T-helper 2 cell treated with Interferon-gamma antibody and Interleukin-4, amounts not matched to agents 5 μg/mL and 100 μg/mL, for 36 hours (primary cell): ENCODE results near the gene XG.
"Not testable (repeated sequence)": the region's sequence is repeated elsewhere in the genome, so short reads cannot be mapped to it uniquely, and the experiment has no call there.

Source experiments
- DNase-seq: peaks from one replicate; pipeline ENCODE4 v3.0.0; 2021; ENCODE audit warnings: low spot score
- H3K27ac Mint-ChIP-seq: one replicate; pipeline ENCODE4 v1.8.0; 2021; ENCODE audit warnings: mild to moderate bottlenecking, mixed read lengths
- H3K27me3 Mint-ChIP-seq: one replicate; pipeline ENCODE4 v1.8.0; 2021; ENCODE audit warnings: low read depth, mixed read lengths
- H3K36me3 Mint-ChIP-seq: one replicate; pipeline ENCODE4 v1.8.0; 2021; ENCODE audit warnings: low read depth, mixed read lengths
- H3K4me1 Mint-ChIP-seq: one replicate; pipeline ENCODE4 v1.8.0; 2021; ENCODE audit warnings: low read depth, mixed read lengths
- H3K4me3 Mint-ChIP-seq: one replicate; pipeline ENCODE4 v1.8.0; 2022; ENCODE audit warnings: mild to moderate bottlenecking, moderate library complexity, mixed read lengths
- H3K9me3 Mint-ChIP-seq: one replicate; pipeline ENCODE4 v1.8.0; 2021; ENCODE audit warnings: mixed read lengths

XG gene

DNA sequence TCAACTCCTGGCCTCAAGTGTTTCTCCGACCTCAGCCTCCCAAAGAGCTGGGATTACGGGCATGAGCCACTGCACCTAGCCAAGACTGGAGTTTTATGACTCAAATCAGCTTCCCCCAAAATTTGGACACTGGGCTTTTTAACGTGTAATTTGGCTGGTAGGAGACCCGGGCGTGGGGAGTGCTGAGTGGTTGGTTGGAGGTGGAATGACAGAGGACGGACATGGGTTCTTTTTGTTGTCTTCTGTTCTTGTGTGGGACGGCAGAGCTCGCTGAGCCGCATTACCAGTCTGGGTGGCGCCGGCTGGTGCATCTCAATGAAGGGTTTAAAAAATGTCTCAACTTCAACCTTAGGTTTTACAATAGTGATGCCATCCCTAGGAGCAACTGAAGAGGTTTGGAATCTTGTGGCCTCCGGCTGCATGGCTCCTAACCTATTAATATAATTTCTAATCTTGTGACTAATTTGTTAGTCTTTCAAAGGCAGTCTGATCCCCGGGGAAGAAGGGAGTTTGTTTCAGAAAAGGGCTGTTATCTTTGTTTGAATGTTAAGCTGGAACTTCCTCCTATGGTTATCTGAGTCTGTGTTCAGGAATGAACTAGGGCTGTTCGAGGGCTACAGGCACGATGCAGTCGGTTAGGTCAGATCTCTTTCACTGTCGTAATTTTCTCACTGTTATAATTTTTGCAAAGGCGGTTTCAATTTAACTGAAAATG lies 50.7 kb downstream of the XG start:
- H3K4me1 Mint-ChIP-seq, DNase-seq, H3K27ac Mint-ChIP-seq, H3K27me3 Mint-ChIP-seq, H3K36me3 Mint-ChIP-seq, H3K9me3 Mint-ChIP-seq, H3K4me3 Mint-ChIP-seq: not testable (repeated sequence)

DNA sequence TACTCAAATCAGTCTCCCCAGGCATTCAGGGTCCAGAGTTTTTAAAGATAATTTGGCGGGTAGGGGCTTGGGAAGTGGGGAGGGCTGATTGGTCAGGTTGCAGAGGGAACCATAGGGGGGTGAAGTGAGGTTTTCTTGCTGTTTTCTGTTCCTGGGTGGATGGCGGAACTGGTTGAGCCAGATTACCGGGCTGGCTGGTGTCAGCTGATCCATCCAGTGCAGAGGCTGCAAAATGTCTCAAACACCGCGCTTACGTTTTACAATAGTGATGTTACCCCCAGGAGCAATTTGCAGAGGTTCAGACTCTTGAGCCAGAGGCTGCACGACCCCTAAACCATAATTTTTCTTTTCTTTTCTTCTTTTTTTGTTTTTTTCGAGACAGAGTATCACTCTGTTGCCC lies 51.6 kb downstream of the XG start:
- not testable (repeated sequence) for H3K9me3 Mint-ChIP-seq, H3K4me3 Mint-ChIP-seq, H3K36me3 Mint-ChIP-seq, H3K27me3 Mint-ChIP-seq, H3K27ac Mint-ChIP-seq, DNase-seq, H3K4me1 Mint-ChIP-seq

DNA sequence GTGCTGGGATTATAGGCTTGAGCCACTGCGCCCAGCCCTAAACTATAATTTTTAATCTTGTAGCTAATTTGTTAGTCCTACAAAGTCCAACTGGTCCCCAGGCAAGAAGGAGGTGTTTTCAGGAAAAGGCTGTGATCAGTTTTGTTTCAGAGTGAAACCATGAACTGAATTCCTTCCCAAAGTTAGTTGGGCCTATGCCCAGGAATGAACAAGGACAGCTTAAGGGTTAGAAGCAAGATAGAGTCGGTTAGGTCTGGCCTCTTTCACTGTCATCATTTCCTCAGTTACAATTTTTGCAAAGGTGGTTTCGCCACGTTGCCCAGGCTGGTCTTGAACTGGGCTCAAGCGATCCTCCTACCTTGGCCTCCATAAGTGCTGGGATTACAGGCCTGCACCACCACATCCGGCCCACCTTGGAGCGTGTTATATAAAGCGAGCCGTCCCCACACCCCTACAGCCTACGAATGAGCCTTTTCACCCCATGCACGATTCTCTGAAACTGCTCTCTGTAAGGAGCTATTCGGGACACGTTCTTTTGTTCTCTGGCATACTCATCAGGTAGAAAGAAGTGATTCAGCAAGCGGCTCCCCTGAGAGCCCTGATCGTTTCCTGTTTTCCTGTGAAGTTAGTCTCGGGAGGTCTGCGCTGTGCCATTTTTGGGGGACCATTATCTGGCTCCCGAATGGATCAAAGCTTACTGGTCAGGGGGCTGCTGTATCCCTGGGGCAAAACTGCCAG lies 52.4 kb downstream of the XG start:
- H3K4me3 Mint-ChIP-seq, H3K27ac Mint-ChIP-seq, H3K4me1 Mint-ChIP-seq, DNase-seq, H3K9me3 Mint-ChIP-seq, H3K27me3 Mint-ChIP-seq, H3K36me3 Mint-ChIP-seq: not testable (repeated sequence)

DNA sequence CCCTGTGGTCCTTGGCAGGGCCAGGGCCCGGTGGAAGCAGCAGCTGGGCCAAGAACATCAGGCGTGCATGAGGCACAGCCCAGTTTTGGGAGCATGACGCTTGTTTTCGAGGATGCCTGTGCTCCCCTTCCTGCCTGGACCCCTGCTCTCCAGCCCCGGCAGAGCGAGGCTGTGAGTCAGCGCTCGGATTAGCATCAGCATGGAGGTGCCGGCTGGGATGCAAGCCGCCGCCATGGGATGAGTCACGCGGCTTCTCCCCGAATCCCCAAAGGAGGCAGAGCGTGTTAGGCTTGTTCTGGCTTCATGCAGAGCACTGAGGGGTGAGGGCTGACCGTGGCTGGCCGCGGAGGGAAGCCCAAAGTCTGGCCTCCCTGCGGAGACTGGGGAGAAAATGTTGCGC lies 53.0 kb downstream of the XG start:
- not testable (repeated sequence) for H3K27ac Mint-ChIP-seq, H3K27me3 Mint-ChIP-seq, H3K4me1 Mint-ChIP-seq, H3K9me3 Mint-ChIP-seq, H3K36me3 Mint-ChIP-seq, DNase-seq, H3K4me3 Mint-ChIP-seq

DNA sequence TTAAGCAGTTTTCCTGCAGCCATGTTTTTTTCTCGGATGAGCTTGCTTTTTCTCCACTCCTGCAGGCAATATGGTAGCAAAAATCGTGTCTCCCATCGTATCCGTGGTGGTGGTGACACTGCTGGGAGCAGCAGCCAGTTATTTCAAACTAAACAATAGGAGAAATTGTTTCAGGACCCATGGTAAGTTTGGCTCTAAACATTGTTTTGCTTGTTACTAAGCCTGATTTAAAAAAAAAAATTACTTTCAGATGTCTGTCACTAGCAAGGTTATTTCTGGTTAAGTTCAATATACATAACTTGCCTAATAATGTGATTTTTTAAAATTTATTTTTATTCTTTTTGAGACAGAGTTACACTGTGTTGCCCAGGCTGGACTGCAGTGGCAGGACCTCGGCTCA lies 59.4 kb downstream of the XG start:
- Mint-ChIP-seq H3K4me1 (no peaks in the 10 kb centered on the region), H3K36me3 (no peaks in the 10 kb centered on the region), H3K27ac (no peak overlapping the region), H3K9me3 (no peaks in the 10 kb centered on the region), H3K4me3 (no peak overlapping the region), H3K27me3 (peaks cover 17% of the 10 kb centered on the region)
- DNase-seq, result no peak

DNA sequence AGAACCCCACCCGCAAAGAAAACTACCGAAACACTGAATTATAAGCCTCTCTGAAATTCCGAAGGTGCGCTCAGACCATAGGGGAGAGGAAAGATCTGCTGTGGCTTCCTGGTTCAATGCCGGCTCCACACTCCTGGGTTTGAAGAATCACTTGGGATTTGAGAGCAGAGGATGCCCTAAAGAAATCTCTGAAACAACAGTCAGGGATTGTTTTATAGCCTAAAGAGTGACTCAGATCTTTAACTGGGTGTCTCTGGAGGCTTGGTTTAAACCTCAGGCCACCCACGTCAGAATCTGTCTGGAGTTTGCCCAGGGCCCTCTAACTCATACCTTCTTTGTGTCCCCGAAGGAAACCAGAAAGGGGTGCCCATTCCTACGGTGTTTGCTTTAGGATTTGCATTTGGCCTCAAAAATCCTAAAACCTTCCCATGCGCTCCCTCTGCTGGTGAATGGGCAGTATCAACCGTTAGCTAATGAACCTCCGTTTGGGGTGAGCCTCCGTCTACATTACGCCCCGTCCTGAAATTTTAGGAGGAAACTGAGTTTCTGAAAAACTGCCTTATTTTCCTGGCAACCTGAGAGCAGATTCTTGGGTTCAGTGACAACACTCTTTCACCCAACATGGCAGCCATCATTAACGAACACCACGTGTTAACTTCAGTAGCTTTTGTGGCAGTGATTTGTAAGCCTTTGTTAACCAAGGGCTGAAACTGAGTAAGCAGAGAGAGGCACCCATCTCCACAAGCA lies 60.5 kb downstream of the XG start:
- peaks cover 19% of the 10 kb centered on the region for H3K27me3 Mint-ChIP-seq
- H3K4me1 Mint-ChIP-seq, H3K27ac Mint-ChIP-seq, H3K36me3 Mint-ChIP-seq, H3K9me3 Mint-ChIP-seq, H3K4me3 Mint-ChIP-seq: not testable (repeated sequence)
- DNase-seq, result peak; percentile 10

DNA sequence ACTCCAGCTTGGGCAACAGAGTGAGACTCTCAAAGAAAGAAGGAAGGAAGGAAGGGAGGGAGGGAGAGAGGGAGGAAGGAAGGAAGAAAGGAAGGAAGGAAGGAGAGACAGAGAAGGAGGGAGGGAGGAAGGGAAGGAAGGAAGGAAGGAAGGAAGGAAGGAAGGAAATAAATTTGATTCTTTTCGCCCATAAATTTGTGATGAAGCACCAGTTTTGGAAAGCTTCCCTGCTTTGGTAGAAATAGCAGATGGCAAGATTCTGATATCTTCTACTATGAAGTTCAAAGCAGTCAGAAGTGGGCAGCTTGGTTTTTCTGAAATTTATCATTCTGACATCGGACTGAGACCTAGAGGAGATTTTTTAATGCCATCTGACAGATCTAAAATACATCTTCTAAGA lies 65.2 kb downstream of the XG start:
- Mint-ChIP-seq H3K36me3 (no peaks in the 10 kb centered on the region), H3K4me3 (no peak overlapping the region), H3K9me3 (no peaks in the 10 kb centered on the region), H3K27me3 (peaks cover 19% of the 10 kb centered on the region), H3K4me1 (peaks cover 12% of the 10 kb centered on the region), H3K27ac (no peak overlapping the region)
- DNase-seq, result no peak

DNA sequence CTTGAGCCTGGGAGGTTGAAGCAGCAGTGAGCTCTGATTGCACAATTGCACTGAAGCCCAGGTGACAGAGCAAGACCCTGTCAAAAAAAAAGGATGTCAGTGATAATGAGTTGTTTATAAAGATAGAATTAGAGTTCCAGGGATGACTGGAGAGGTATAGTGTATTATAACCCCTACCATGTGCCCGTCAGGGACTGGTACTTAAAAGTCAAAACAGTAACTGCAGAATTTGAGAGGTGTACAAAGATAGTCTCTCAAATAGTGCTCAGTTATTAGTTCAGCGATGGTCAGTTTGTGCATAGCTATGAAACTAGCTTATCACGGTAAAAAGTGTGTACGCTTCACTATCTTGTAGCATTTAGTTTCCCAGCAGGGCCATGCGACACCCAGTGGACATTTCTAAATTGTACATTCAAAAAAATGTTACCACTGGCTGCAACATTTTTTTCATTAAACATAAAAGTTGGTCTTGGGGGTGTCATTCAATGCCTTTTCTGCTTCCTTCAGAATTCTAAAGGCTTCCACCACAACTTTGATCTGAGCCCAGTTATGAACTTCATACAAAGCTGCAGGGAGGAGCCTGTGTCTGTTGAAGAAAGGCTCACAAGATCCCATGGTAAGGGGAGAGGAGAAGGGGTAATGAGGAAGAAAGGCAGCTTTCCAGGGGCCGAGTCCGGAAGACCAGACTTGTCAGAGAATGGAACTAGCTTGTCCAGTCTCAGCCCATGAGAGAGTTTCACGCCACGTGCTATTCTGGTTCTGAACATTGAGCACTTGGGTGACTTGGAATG lies 67.7 kb downstream of the XG start:
- no peak for DNase-seq

DNA sequence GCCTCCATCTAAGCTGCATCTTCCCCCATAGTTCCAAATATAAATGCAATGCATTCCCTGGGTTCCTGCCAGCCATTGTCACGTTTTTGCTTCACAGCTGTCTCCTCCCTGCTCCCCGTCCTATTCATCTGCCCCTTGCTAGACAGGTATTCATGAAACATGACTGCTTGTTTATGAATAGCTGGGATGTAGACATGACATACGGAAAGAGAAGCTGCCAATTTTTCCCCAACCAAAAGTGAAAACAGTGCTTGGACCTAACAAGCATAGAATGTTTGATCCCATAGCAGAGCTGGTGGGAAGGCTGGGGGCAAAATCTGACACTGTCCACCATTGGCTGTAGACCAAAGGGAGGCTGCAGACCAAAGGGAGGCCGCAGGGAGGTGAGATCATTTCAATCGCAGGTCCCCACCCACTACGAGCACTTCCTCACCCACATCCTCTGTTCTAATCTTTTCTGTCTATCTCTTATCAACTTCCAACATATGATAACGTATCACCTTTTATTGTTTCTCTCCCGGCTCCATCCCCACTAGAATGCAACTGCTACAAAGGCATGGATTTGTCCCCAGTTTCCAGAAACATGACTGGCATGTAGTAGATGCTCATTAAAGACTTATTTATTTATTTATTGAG lies 68.4 kb downstream of the XG start:
- H3K4me1 Mint-ChIP-seq, result peaks cover 12% of the 10 kb centered on the region
- H3K27me3 Mint-ChIP-seq, result peaks cover 3% of the 10 kb centered on the region
- no peak for DNase-seq
- no peaks in the 10 kb centered on the region for H3K36me3 Mint-ChIP-seq
- no peaks in the 10 kb centered on the region for H3K9me3 Mint-ChIP-seq
- no peak overlapping the region for H3K27ac Mint-ChIP-seq
- H3K4me3 Mint-ChIP-seq, result no peak overlapping the region

More for the DNA sequence above, 67.7 kb downstream of the XG start:
- H3K4me1 Mint-ChIP-seq, result peaks cover 12% of the 10 kb centered on the region
- H3K9me3 Mint-ChIP-seq, result no peaks in the 10 kb centered on the region
- peaks cover 10% of the 10 kb centered on the region for H3K27me3 Mint-ChIP-seq
- H3K4me3 Mint-ChIP-seq, result no peak overlapping the region
- H3K36me3 Mint-ChIP-seq, result no peaks in the 10 kb centered on the region
- no peak overlapping the region for H3K27ac Mint-ChIP-seq

DNA sequence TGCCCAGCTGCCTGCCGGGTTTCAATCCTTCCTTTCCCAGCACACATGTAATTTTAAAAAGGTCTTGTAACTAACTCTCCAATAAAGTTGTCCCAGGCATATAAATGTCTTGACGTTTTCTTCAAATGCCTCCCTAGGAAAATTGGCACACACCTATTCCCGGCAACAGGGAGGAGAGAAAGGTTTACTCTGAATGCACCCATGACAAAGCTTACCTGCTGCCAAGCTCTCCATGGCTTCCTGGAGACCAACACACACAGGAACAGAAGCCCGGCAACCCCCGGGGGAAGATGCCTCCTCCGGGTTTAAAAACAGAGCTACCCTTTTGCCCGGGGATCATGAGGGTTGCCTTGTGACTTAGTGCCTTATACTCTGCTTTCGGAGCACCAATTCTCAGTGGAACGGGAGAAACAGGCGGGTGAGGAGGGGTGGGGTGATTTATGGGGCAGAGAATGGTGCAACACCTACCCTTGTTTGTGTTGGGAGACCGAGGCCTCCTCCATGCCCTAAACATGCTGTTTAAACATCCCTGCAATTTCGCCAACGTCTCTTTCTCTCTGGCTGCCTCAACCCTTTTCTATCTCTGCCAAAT lies 72.1 kb downstream of the XG start:
- Mint-ChIP-seq H3K9me3 (no peaks in the 10 kb centered on the region), H3K27ac (no peak overlapping the region), H3K4me1 (peaks cover 12% of the 10 kb centered on the region), H3K4me3 (no peak overlapping the region), H3K36me3 (no peaks in the 10 kb centered on the region), H3K27me3 (no peaks in the 10 kb centered on the region)
- DNase-seq, result no peak

DNA sequence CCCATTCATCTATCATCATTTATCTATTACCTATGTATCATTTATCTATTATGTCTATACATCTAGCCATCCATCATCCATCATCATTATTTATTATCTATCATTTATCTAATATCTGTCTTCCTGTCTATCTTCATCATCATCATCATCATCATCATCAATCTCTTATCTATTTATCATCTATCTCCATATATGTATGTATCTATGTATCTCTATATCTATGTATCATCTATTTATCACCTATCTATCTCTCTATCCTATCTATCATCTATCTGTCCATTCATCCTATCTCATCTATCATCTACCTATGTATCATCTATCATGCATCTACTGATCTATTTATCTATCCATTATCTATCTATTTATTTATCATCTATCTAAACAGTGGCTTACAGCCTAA lies 73.0 kb downstream of the XG start:
- Mint-ChIP-seq H3K4me3 (no peak overlapping the region), H3K36me3 (no peaks in the 10 kb centered on the region), H3K27ac (no peak overlapping the region), H3K4me1 (peaks cover 9% of the 10 kb centered on the region), H3K9me3 (no peaks in the 10 kb centered on the region), H3K27me3 (no peaks in the 10 kb centered on the region)
- no peak for DNase-seq

DNA sequence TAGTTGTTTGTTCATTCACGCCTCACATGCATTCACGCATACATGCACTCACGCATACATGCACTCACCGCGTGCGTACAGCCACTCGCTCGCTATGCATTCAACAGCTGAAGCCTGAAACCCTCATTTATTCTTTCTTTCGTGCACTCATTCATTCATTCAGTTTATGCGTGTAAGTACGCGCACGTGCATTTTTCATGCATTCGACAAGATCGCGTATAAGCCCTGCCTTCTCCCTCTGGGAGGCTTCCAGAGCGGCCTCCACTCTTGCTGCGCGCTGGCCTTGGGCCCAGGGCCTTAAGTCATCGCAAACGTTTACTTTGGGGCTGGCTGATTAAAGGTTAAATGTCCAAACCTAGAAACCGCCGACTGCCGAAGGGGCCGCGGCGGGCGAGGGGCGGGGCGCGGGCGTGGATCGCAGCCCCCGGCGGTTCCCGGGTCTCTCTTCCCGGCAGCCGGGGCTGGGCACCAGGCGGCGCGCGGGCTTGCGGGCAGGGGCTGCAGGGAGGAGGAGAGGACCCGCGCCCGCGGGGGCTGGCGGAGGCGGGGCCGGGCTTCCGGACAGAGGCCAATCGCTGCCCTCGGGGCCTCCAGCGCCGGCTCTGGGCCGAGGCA lies 76.6 kb downstream of the XG start, which contains the start of gene GYG2:
TSS of gene GYG2 (plus strand) at position 587 of the 615 bp plus-strand sequence. CDS start 1,259 bp downstream, outside the sequence.
- Mint-ChIP-seq H3K9me3 (no peaks in the 10 kb centered on the region), H3K4me1 (no peaks in the 10 kb centered on the region), H3K4me3 (no peak within 1 kb of the TSS), H3K27ac (no peak within 1 kb of the TSS), H3K36me3 (no peaks in the 10 kb centered on the region), H3K27me3 (peaks cover 7% of the 10 kb centered on the region)
- DNase-seq, result no peak

DNA sequence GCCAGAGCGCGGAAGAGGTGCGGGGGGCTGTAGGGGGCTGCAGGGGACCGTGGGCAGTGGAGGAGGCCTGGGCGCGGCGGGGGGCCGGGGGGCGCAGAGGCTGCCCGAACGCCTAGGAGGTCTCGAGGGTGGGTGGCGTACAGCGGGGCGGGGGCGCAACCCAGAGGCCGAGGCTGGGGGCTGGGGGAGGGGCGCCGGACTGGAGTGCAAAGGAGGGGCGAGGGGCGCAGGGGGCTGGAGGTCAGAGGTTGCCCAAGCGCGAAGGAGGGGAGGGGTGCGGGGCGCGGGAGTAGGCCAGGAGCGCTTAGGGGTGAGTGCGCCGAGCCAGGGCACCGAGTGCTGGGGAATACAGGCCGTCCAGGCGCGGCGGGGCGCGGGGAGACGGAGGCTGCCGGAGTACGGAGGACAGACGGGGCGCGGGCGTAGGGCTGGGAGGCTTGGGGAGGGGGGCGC lies 77.1 kb downstream of the XG start:
- H3K4me1 Mint-ChIP-seq, result no peaks in the 10 kb centered on the region
- no peak overlapping the region for H3K27ac Mint-ChIP-seq
- no peaks in the 10 kb centered on the region for H3K36me3 Mint-ChIP-seq
- H3K27me3 Mint-ChIP-seq, result peaks cover 7% of the 10 kb centered on the region
- no peak for DNase-seq
- H3K9me3 Mint-ChIP-seq, result no peaks in the 10 kb centered on the region
- H3K4me3 Mint-ChIP-seq, result no peak overlapping the region
